ENCODE data around the gene PLCH1.

PLCH1 gene

GRCh38 chr3:155712008-155712407 lies 32.9 kb downstream of the PLCH1 start (continued):
- TF ChIP-seq REST (tag by site-specific recombination; IDR thresholded peaks at IDR 0.05): no peak

GRCh38 chr3:155704771-155705559 lies 39.9 kb downstream of the PLCH1 start:
- Histone ChIP-seq H3K27ac (ENCODE audit: extremely low read depth, low read depth, low read length) (no peak overlapping the region), H3K4me1 (ENCODE audit: control insufficient read depth, insufficient read depth, low read length) (no peaks in the 10 kb centered on the region), H3K36me3 (ENCODE audit: control insufficient read depth in 2 of 2, insufficient read depth in 1 of 2, low read length in 2 of 2) (no peaks in the 10 kb centered on the region), H3K4me3 (ENCODE audit: low read depth, low read length) (no peak overlapping the region), H3K9me3 (ENCODE audit: control insufficient read depth, insufficient read depth, low read depth, low read length) (no peaks in the 10 kb centered on the region)
- POLR2A ChIA-PET: no interaction called here
- CTCF ChIA-PET: interaction anchor here (0.5 to 1.8 kb wide), 3 partner anchors 47 to 383 kb away, joined by 3 to 7 read pairs (median 3); no protein-coding TSS in a partner anchor
- no peak for TF ChIP-seq ZBTB17 (tag by site-specific recombination; IDR thresholded peaks at IDR 0.05)
- no peak for TF ChIP-seq ZBTB10 (tag by site-specific recombination; IDR thresholded peaks at IDR 0.05)
- TF ChIP-seq ELK4 (IDR thresholded peaks at IDR 0.05; ENCODE audit: borderline replicate concordance, low read depth, low read length): no peak
- TF ChIP-seq EGR2 (tag by site-specific recombination; IDR thresholded peaks at IDR 0.05; ENCODE audit: low read depth): no peak
- TF ChIP-seq ZNF830 (tag by site-specific recombination; IDR thresholded peaks at IDR 0.05; ENCODE audit: low read depth): no peak
- TF ChIP-seq ZNF747 (tag by site-specific recombination; IDR thresholded peaks at IDR 0.05): no peak
- TF ChIP-seq ZEB2 (tag by site-specific recombination; IDR thresholded peaks at IDR 0.05): no peak
- TF ChIP-seq ZNF362 (tag by site-specific recombination; IDR thresholded peaks at IDR 0.05): no peak
- TF ChIP-seq TSHZ1 (tag by site-specific recombination; IDR thresholded peaks at IDR 0.05; ENCODE audit: borderline replicate concordance): no peak
- no peak for TF ChIP-seq ZNF266 (tag by site-specific recombination; IDR thresholded peaks at IDR 0.05; ENCODE audit: low read depth)
- no peak for TF ChIP-seq PRDM10 (tag by site-specific recombination; IDR thresholded peaks at IDR 0.05)
- no peak for TF ChIP-seq KLF10 (tag by site-specific recombination; IDR thresholded peaks at IDR 0.05)
- TF ChIP-seq ZFP3 (tag by site-specific recombination; IDR thresholded peaks at IDR 0.05; ENCODE audit: low read depth): no peak
- TF ChIP-seq ZNF311 (tag by site-specific recombination; IDR thresholded peaks at IDR 0.05; ENCODE audit: borderline replicate concordance): no peak
